GM21360 (cell line): ENCODE data around the gene RET.

Experiments
- ATAC-seq: cut with Tn5 transposase; IDR thresholded peaks from one replicate; pipeline ENCODE4 v1.9.1; 2021; ENCODE audit warnings: mild to moderate bottlenecking, moderate library complexity; ENCODE audit not compliant: unreplicated experiment

RET gene

GRCh38 chr10:43076876-43077420, at the start of gene RET:
TSS of gene RET (plus strand) at chr10:43077069. CDS start at chr10:43077259, 190 bp downstream.
- ATAC-seq: no peak

GRCh38 chr10:43027331-43027955, 49.4 kb upstream of the RET start:
- no peak for ATAC-seq

- ATAC-seq: no peak
Observed at GRCh38 chr10:43028143-43028542, 48.7 kb upstream of the RET start.

- no peak for ATAC-seq
Observed at GRCh38 chr10:43029043-43029442, 47.8 kb upstream of the RET start.

GRCh38 chr10:43032613-43033012, 44.3 kb upstream of the RET start:
- no peak for ATAC-seq

GRCh38 chr10:43035800-43036199, 41.1 kb upstream of the RET start:
- no peak for ATAC-seq

- no peak for ATAC-seq
Observed at GRCh38 chr10:43036481-43037428, 40.1 kb upstream of the RET start.

GRCh38 chr10:43037440-43037839, 39.4 kb upstream of the RET start:
- no peak for ATAC-seq

- no peak for ATAC-seq
Observed at GRCh38 chr10:43037942-43038782, 38.7 kb upstream of the RET start.

- ATAC-seq: no peak
Observed at GRCh38 chr10:43038783-43039623, 37.9 kb upstream of the RET start.

- ATAC-seq: no peak
Observed at GRCh38 chr10:43039624-43040481, 37.0 kb upstream of the RET start.

- ATAC-seq: no peak
Observed at GRCh38 chr10:43040482-43041256, 36.2 kb upstream of the RET start.

- no peak for ATAC-seq
Observed at GRCh38 chr10:43041422-43042342, 35.2 kb upstream of the RET start.

- no peak for ATAC-seq
Observed at GRCh38 chr10:43042503-43043341, 34.1 kb upstream of the RET start.

GRCh38 chr10:43043342-43043772, 33.5 kb upstream of the RET start:
- no peak for ATAC-seq

GRCh38 chr10:43043773-43044447, 33.0 kb upstream of the RET start:
- ATAC-seq: no peak
